Thyroid gland (tissue), 4 donors: ENCODE results near the gene CASR.

Source experiments
- POLR2A ChIP-seq, 2 donors: fragments of 450-650 bp; IDR thresholded peaks; one replicate each; pipeline ENCODE4 v1.6.1; 2017; ENCODE audit warnings: antibody characterized with exemption in 2 of 2, mild to moderate bottlenecking in 2 of 2, moderate library complexity in 1 of 2
- TF ChIP-seq, protein P1 (sequence below), 6 experiments: fragments of 200-600 bp in 3 of 6; fragments of 450-650 bp in 3 of 6; sonication (generic) in 3 of 6; IDR thresholded peaks; one replicate each; pipeline ENCODE4 v1.5.1; 2016 to 2019; ENCODE audit warnings: antibody characterized with exemption in 6 of 6, mild to moderate bottlenecking in 2 of 6, inconsistent platforms in 1 of 6, moderate library complexity in 1 of 6

GRCh38 chr3:122307094-122307687 is 123.7 kb downstream of the CASR start:
- TF ChIP-seq, protein P1, sequence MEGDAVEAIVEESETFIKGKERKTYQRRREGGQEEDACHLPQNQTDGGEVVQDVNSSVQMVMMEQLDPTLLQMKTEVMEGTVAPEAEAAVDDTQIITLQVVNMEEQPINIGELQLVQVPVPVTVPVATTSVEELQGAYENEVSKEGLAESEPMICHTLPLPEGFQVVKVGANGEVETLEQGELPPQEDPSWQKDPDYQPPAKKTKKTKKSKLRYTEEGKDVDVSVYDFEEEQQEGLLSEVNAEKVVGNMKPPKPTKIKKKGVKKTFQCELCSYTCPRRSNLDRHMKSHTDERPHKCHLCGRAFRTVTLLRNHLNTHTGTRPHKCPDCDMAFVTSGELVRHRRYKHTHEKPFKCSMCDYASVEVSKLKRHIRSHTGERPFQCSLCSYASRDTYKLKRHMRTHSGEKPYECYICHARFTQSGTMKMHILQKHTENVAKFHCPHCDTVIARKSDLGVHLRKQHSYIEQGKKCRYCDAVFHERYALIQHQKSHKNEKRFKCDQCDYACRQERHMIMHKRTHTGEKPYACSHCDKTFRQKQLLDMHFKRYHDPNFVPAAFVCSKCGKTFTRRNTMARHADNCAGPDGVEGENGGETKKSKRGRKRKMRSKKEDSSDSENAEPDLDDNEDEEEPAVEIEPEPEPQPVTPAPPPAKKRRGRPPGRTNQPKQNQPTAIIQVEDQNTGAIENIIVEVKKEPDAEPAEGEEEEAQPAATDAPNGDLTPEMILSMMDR (IDR thresholded peaks at IDR 0.05): no peak
- no peak for TF ChIP-seq POLR2A (IDR thresholded peaks at IDR 0.05)
